Measurements from ENCODE around the gene ZC3H7B. TPM values are rescaled to one million over a fixed set of nuclear protein-coding genes. Genes with fewer than 3 reads are reported as not detected.
"Not testable (repeated sequence)": the region's sequence is repeated elsewhere in the genome, so short reads cannot be mapped to it uniquely, and the experiment has no call there.

Gene ZC3H7B
- total RNA-seq, 1 donor from 2014 or later, result 58.2 TPM

DNA sequence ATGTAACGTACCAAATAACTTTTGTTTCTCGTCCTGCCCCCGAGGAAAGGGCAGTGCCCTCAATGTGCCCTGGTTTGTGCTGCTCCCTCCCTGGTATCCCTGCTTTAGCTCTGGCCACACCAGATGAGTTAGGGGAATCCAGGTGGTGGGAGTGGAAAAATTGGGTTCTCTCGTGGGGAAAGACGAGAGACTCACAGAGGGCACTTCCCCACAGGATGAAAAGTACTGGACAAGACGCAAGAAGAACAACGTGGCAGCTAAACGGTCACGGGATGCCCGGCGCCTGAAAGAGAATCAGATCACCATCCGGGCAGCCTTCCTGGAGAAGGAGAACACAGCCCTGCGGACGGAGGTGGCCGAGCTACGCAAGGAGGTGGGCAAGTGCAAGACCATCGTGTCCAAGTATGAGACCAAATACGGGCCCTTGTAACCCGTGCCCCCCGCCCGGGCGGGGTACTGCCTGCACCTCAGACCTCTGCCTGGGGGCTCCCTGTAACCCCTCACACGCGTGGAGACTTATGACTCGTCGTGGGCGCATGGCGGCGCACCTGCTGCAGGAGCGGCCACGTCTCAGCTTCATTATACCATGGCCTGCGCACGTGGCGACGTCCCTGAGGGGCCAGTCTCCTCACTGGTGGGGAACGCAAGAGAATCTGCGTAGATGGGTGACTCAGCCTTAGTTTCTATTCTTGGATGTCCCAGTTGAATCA lies 94.4 kb downstream of the ZC3H7B start:
- TF ChIP-seq, protein P1, sequence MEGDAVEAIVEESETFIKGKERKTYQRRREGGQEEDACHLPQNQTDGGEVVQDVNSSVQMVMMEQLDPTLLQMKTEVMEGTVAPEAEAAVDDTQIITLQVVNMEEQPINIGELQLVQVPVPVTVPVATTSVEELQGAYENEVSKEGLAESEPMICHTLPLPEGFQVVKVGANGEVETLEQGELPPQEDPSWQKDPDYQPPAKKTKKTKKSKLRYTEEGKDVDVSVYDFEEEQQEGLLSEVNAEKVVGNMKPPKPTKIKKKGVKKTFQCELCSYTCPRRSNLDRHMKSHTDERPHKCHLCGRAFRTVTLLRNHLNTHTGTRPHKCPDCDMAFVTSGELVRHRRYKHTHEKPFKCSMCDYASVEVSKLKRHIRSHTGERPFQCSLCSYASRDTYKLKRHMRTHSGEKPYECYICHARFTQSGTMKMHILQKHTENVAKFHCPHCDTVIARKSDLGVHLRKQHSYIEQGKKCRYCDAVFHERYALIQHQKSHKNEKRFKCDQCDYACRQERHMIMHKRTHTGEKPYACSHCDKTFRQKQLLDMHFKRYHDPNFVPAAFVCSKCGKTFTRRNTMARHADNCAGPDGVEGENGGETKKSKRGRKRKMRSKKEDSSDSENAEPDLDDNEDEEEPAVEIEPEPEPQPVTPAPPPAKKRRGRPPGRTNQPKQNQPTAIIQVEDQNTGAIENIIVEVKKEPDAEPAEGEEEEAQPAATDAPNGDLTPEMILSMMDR (IDR thresholded peaks at IDR 0.05), result no peak
- no peaks in the 10 kb centered on the region for H3K9me3 Mint-ChIP-seq
- intact Hi-C loops (cut with micrococcal nuclease), result no loop called here
- H3K27me3 Mint-ChIP-seq, result no peaks in the 10 kb centered on the region
- H3K36me3 Mint-ChIP-seq (ENCODE audit: low read depth), result peaks cover 47% of the 10 kb centered on the region
- no peak for ATAC-seq (ENCODE audit: low read depth)
- no peaks in the 10 kb centered on the region for H3K4me1 Mint-ChIP-seq
- no peak for DNase-seq
- no peak overlapping the region for H3K4me3 Mint-ChIP-seq
- ChIA-PET CTCF (no interaction called here), POLR2A (no interaction called here)
- H3K27ac Mint-ChIP-seq, result no peak overlapping the region

DNA sequence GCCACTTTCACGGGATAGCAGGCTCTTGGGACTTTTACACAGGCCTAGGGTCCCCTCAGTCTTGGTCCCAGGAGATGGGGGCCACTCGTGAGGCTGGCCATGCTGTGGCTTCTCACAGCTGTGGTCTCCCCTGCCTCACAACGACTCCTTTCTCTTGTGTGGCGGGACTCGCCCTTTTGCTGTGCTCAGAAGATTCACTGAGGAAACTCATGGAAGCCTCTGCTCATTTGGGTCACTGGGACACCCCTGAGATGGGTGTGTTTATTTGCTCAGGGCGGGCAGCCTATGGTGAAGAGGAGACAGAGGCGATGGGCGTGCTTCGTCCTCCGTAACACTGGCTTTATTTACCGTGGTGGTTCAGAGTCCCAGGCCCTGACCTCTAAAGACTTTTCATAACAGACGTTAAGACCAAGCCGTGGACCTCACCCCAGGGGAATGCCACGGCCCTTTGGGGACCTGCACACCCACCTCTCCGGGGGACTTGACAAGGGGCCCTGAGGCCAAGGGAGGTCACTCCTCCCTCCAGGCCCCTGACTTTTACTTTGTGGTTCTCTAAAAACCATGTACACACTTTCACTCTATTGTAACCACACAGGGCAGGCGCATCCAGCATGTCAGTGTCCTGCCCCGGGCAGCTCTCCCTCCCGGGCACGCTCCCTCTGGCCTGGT lies 96.0 kb downstream of the ZC3H7B start:
- Mint-ChIP-seq H3K36me3 (ENCODE audit: low read depth) (peaks cover 43% of the 10 kb centered on the region), H3K9me3 (no peaks in the 10 kb centered on the region), H3K4me3 (no peak overlapping the region), H3K4me1 (no peaks in the 10 kb centered on the region), H3K27ac (no peak overlapping the region), H3K27me3 (no peaks in the 10 kb centered on the region)
- intact Hi-C loops (cut with micrococcal nuclease), result no loop called here
- ChIA-PET CTCF (no interaction called here), POLR2A (no interaction called here)
- ATAC-seq (ENCODE audit: low read depth) (no peak), DNase-seq (no peak)
- TF ChIP-seq, protein P1 (IDR thresholded peaks at IDR 0.05), result no peak

DNA sequence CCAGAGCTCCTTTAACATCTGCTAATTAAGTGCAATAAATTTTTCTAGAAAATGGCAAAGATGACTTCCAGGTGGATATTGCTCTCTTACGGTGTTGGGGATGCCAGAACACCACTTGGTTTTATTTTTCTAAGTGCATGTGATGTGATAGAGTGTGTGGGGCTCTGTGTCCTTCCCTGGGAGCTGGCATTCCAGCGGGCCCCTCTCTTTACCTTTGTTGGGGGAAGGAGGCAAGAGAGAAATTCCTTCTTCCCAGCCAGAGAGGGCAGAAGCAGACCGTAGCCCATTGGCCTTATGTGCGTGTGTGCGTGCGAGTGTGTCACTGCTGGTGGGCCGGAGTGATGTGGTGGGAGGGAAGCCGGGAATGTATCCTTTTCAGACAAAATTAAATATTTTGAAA lies 97.6 kb downstream of the ZC3H7B start:
- no peak for DNase-seq
- Mint-ChIP-seq H3K9me3 (no peaks in the 10 kb centered on the region), H3K4me3 (no peak overlapping the region), H3K27me3 (no peaks in the 10 kb centered on the region), H3K27ac (no peak overlapping the region), H3K36me3 (ENCODE audit: low read depth) (peaks cover 40% of the 10 kb centered on the region), H3K4me1 (peaks cover 4% of the 10 kb centered on the region)
- ATAC-seq (ENCODE audit: low read depth), result no peak
- ChIA-PET CTCF (interaction anchor here (1.5 kb wide), 1 partner anchor 103 kb away, joined by 3 read pairs; no protein-coding TSS in a partner anchor), POLR2A (no interaction called here)
- TF ChIP-seq, protein P1 (IDR thresholded peaks at IDR 0.05), result no peak
- intact Hi-C loops (cut with micrococcal nuclease), result no loop called here

DNA sequence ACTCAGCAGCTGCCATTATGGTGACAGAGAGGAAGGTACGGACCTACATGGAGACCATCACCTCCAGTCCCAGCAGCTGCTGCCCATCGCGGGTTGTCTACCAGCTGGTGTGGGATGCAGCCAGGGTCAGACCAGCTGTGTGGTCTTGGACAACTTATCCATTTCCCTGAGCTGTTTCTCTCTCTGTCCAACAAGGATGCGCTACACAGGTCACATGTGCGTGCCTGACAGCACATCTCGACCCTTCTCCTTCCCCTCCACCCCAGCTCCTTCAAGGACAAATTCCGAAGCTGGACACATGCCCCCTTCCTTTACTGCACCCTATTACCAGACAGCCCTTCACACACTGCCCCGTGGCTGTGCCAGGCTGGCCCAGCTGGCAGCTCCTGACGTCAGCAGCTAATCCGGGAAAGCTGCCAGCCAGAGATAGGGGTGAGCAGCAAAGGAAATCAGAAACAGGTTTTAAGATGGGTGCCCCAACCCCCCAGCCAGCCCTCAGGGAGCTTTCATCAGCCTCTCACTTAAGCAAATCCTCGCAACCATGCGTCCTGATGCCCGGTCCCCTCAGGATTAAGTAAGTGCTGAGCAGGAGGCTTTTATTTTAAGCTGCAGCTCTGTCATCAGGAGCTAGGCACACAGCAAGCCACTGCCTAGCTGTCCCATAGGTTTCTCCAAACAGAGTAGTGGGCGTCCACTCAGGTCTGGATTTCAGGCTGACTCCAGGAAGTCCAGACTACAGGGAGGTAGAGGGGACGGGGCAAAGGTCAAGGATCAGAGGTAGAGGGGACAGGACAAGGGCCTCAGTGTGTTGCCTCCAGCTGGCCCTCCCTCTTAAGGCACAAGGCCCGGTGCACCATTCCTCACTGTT lies 100.7 kb downstream of the ZC3H7B start:
- POLR2A ChIA-PET, result interaction anchor here (0.6 kb wide), 1 partner anchor 648 kb away, joined by 3 read pairs; no protein-coding TSS in a partner anchor
- no peak overlapping the region for H3K4me3 Mint-ChIP-seq
- DNase-seq, result no peak
- H3K9me3 Mint-ChIP-seq, result no peaks in the 10 kb centered on the region
- TF ChIP-seq, protein P1 (IDR thresholded peaks at IDR 0.05), result no peak
- peaks cover 13% of the 10 kb centered on the region for H3K36me3 Mint-ChIP-seq (ENCODE audit: low read depth)
- H3K27ac Mint-ChIP-seq, result no peak overlapping the region
- H3K4me1 Mint-ChIP-seq, result peaks cover 24% of the 10 kb centered on the region
- no peaks in the 10 kb centered on the region for H3K27me3 Mint-ChIP-seq
- no peak for ATAC-seq (ENCODE audit: low read depth)
- CTCF ChIA-PET, result interaction anchor here (1.0 to 6.6 kb wide), 7 partner anchors 20 to 196 kb away, joined by 3 to 111 read pairs (median 19); partner anchors contain the start of gene TEF
- intact Hi-C loops (cut with micrococcal nuclease), result loop anchor here (5.0 kb wide), 1 partner anchor 195 kb away; no protein-coding TSS in a partner anchor

DNA sequence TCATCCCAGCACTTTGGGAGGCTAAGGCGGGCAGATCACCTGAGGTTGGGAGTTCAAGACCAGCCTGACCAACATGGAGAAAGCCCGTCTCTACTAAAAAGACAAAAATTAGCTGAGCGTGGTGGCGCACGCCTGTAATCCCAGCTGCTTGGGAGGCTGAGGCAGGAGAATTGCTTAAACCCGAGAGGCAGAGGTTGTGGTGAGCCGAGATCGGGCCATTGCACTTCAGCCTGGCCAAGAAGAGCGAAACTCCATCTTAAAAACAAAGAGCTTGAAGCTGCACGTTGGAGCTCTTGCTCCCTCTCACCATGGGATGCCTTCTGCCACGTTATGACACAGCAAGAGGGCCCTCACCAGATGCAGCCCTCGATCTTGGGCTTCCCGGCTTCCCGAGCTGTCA lies 101.5 kb downstream of the ZC3H7B start:
- DNase-seq; H3K27ac Mint-ChIP-seq; H3K36me3 Mint-ChIP-seq (ENCODE audit: low read depth); ATAC-seq (ENCODE audit: low read depth); H3K27me3 Mint-ChIP-seq; H3K9me3 Mint-ChIP-seq; H3K4me3 Mint-ChIP-seq: not testable (repeated sequence)
- H3K4me1 Mint-ChIP-seq, result peaks cover 31% of the 10 kb centered on the region
- CTCF ChIA-PET, result interaction anchor here (0.9 to 6.6 kb wide), 11 partner anchors 10 to 196 kb away, joined by 3 to 111 read pairs (median 9); partner anchors contain the start of genes PMM1 and TEF
- intact Hi-C loops (cut with micrococcal nuclease), result loop anchor here (1.0 to 5.0 kb wide), 4 partner anchors 98 to 194 kb away; no protein-coding TSS in a partner anchor
- POLR2A ChIA-PET, result interaction anchor here (1.6 kb wide), 1 partner anchor 115 kb away, joined by 18 read pairs; no protein-coding TSS in a partner anchor
